ENCODE data around the gene KCNT2.

KCNT2 gene

GRCh38 chr1:196501760-196502428, 106.3 kb downstream of the KCNT2 start:
- no peak for TF ChIP-seq YY1 (IDR thresholded peaks at IDR 0.05; ENCODE audit: low read depth)
- no peak for TF ChIP-seq NFIC (IDR thresholded peaks at IDR 0.05)
- TF ChIP-seq EGR1 (IDR thresholded peaks at IDR 0.05) = no peak
- no peak for TF ChIP-seq EP300 (IDR thresholded peaks at IDR 0.05; ENCODE audit: borderline replicate concordance)
- no peak for TF ChIP-seq TAF1 (IDR thresholded peaks at IDR 0.05; ENCODE audit: low read depth)
- no peak for TF ChIP-seq USF1 (IDR thresholded peaks at IDR 0.05)

GRCh38 chr1:196497817-196498216, 110.4 kb downstream of the KCNT2 start:
- TF ChIP-seq TCF12 (IDR thresholded peaks at IDR 0.05; ENCODE audit: low read depth) (no peak), EGR1 (IDR thresholded peaks at IDR 0.05) (no peak), FOXM1 (IDR thresholded peaks at IDR 0.05; ENCODE audit: borderline replicate concordance, low read depth) (no peak), NFIC (IDR thresholded peaks at IDR 0.05) (no peak), REST (IDR thresholded peaks at IDR 0.05; ENCODE audit: low read depth) (no peak), USF1 (IDR thresholded peaks at IDR 0.05) (no peak), CREB1 (IDR thresholded peaks at IDR 0.05; ENCODE audit: low read depth) (no peak), RAD21 (IDR thresholded peaks at IDR 0.05; ENCODE audit: low read depth) (no peak), ZBTB7A (IDR thresholded peaks at IDR 0.05; ENCODE audit: low read depth) (no peak), YY1 (IDR thresholded peaks at IDR 0.05; ENCODE audit: low read depth) (no peak), EP300 (IDR thresholded peaks at IDR 0.05; ENCODE audit: borderline replicate concordance) (no peak), TAF1 (IDR thresholded peaks at IDR 0.05; ENCODE audit: low read depth) (no peak), TEAD4 (IDR thresholded peaks at IDR 0.05) (no peak), CEBPB (IDR thresholded peaks at IDR 0.05) (no peak)
- TF ChIP-seq, protein P1, sequence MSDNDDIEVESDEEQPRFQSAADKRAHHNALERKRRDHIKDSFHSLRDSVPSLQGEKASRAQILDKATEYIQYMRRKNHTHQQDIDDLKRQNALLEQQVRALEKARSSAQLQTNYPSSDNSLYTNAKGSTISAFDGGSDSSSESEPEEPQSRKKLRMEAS (IDR thresholded peaks at IDR 0.05) = no peak

GRCh38 chr1:196494766-196495165, 113.5 kb downstream of the KCNT2 start:
- TF ChIP-seq REST (IDR thresholded peaks at IDR 0.05; ENCODE audit: low read depth) (no peak), RAD21 (IDR thresholded peaks at IDR 0.05; ENCODE audit: low read depth) (no peak), CEBPB (IDR thresholded peaks at IDR 0.05) (no peak), YY1 (IDR thresholded peaks at IDR 0.05; ENCODE audit: low read depth) (no peak), TAF1 (IDR thresholded peaks at IDR 0.05; ENCODE audit: low read depth) (no peak), NFIC (IDR thresholded peaks at IDR 0.05) (no peak), CREB1 (IDR thresholded peaks at IDR 0.05; ENCODE audit: low read depth) (no peak), USF1 (IDR thresholded peaks at IDR 0.05) (no peak), TCF12 (IDR thresholded peaks at IDR 0.05; ENCODE audit: low read depth) (no peak), EP300 (IDR thresholded peaks at IDR 0.05; ENCODE audit: borderline replicate concordance) (no peak), EGR1 (IDR thresholded peaks at IDR 0.05) (no peak), ZBTB7A (IDR thresholded peaks at IDR 0.05; ENCODE audit: low read depth) (no peak), TEAD4 (IDR thresholded peaks at IDR 0.05) (no peak)
- TF ChIP-seq, protein P1 (IDR thresholded peaks at IDR 0.05) = no peak

GRCh38 chr1:196493881-196494280, 114.4 kb downstream of the KCNT2 start:
- TF ChIP-seq TEAD4 (IDR thresholded peaks at IDR 0.05) (no peak), RAD21 (IDR thresholded peaks at IDR 0.05; ENCODE audit: low read depth) (no peak), FOXM1 (IDR thresholded peaks at IDR 0.05; ENCODE audit: borderline replicate concordance, low read depth) (no peak), REST (IDR thresholded peaks at IDR 0.05; ENCODE audit: low read depth) (no peak), CEBPB (IDR thresholded peaks at IDR 0.05) (no peak), TAF1 (IDR thresholded peaks at IDR 0.05; ENCODE audit: low read depth) (no peak), EGR1 (IDR thresholded peaks at IDR 0.05) (no peak), USF1 (IDR thresholded peaks at IDR 0.05) (no peak), CREB1 (IDR thresholded peaks at IDR 0.05; ENCODE audit: low read depth) (no peak), YY1 (IDR thresholded peaks at IDR 0.05; ENCODE audit: low read depth) (no peak), TCF12 (IDR thresholded peaks at IDR 0.05; ENCODE audit: low read depth) (no peak), EP300 (IDR thresholded peaks at IDR 0.05; ENCODE audit: borderline replicate concordance) (no peak)
- TF ChIP-seq, protein P1 (IDR thresholded peaks at IDR 0.05) = no peak
